ENCODE results near the gene SYT3.
"Not testable (repeated sequence)": the region's sequence is repeated elsewhere in the genome, so short reads cannot be mapped to it uniquely, and the experiment has no call there.

SYT3 gene

GRCh38 chr19:50644315-50644915 lies 4.7 kb upstream of the SYT3 start:
- H3K27ac ChIP-seq, result no peak overlapping the region
- DNase-seq (ENCODE audit: low read depth, low spot score), result no peak

- DNase-seq (ENCODE audit: low read depth, low spot score), result no peak
- H3K27ac ChIP-seq, result no peak overlapping the region
Observed at GRCh38 chr19:50640368-50640767, 687 bp upstream of the SYT3 start.

GRCh38 chr19:50638600-50638999 lies 1.1 kb downstream of the SYT3 start:
- DNase-seq (ENCODE audit: low read depth, low spot score), result no peak
- H3K27ac ChIP-seq, result no peak overlapping the region

GRCh38 chr19:50636317-50637085 lies 3.2 kb downstream of the SYT3 start:
- no peak overlapping the region for H3K27ac ChIP-seq
- DNase-seq (ENCODE audit: low read depth, low spot score), result no peak

- no peak for DNase-seq (ENCODE audit: low read depth, low spot score)
Observed at GRCh38 chr19:50633973-50634372, 5.7 kb downstream of the SYT3 start.

GRCh38 chr19:50633359-50633758 lies 6.3 kb downstream of the SYT3 start:
- no peak for DNase-seq (ENCODE audit: low read depth, low spot score)
- no peak overlapping the region for H3K27ac ChIP-seq

More at GRCh38 chr19:50633973-50634372, 5.7 kb downstream of the SYT3 start:
- no peak overlapping the region for H3K27ac ChIP-seq

GRCh38 chr19:50632151-50632835 lies 7.4 kb downstream of the SYT3 start:
- no peak for DNase-seq (ENCODE audit: low read depth, low spot score)
- H3K27ac ChIP-seq, result no peak overlapping the region

GRCh38 chr19:50629801-50630200 lies 9.9 kb downstream of the SYT3 start:
- no peak for DNase-seq (ENCODE audit: low read depth, low spot score)
- no peak overlapping the region for H3K27ac ChIP-seq

GRCh38 chr19:50629194-50629593 lies 10.5 kb downstream of the SYT3 start:
- DNase-seq (ENCODE audit: low read depth, low spot score), result no peak
- H3K27ac ChIP-seq, result no peak overlapping the region

- no peak overlapping the region for H3K27ac ChIP-seq
- no peak for DNase-seq (ENCODE audit: low read depth, low spot score)
Observed at GRCh38 chr19:50628551-50628950, 11.1 kb downstream of the SYT3 start.

GRCh38 chr19:50628146-50628545 lies 11.5 kb downstream of the SYT3 start:
- DNase-seq (ENCODE audit: low read depth, low spot score), result no peak
- no peak overlapping the region for H3K27ac ChIP-seq

GRCh38 chr19:50626795-50627194 lies 12.9 kb downstream of the SYT3 start:
- DNase-seq (ENCODE audit: low read depth, low spot score), result no peak
- H3K27ac ChIP-seq, result no peak overlapping the region

- no peak overlapping the region for H3K27ac ChIP-seq
- no peak for DNase-seq (ENCODE audit: low read depth, low spot score)
Observed at GRCh38 chr19:50626011-50626410, 13.7 kb downstream of the SYT3 start.

- no peak overlapping the region for H3K27ac ChIP-seq
- no peak for DNase-seq (ENCODE audit: low read depth, low spot score)
Observed at GRCh38 chr19:50624949-50625600, 14.6 kb downstream of the SYT3 start.

GRCh38 chr19:50620394-50620906 lies 19.2 kb downstream of the SYT3 start:
- DNase-seq (ENCODE audit: low read depth, low spot score); H3K27ac ChIP-seq: not testable (repeated sequence)

- not testable (repeated sequence) for DNase-seq (ENCODE audit: low read depth, low spot score); H3K27ac ChIP-seq
Observed at GRCh38 chr19:50619184-50619583, 20.5 kb downstream of the SYT3 start.

- DNase-seq (ENCODE audit: low read depth, low spot score); H3K27ac ChIP-seq: not testable (repeated sequence)
Observed at GRCh38 chr19:50618379-50618778, 21.3 kb downstream of the SYT3 start.

- not testable (repeated sequence) for DNase-seq (ENCODE audit: low read depth, low spot score); H3K27ac ChIP-seq
Observed at GRCh38 chr19:50612504-50613404, 26.9 kb downstream of the SYT3 start.

Measured in epithelial cell of prostate (primary cell).